K562 (cell line): ENCODE measurements around the gene MED15. TPM values are rescaled to one million over a fixed set of nuclear protein-coding genes. Genes with fewer than 3 reads are reported as not detected.

Experiments
- ESRRB ChIP-seq: fragments of 250-450 bp; sonication (Bioruptor Pico); IDR thresholded peaks from 2 replicates; pipeline ENCODE4 v1.5.0; 2020; ENCODE audit warnings: mild to moderate bottlenecking, moderate library complexity, borderline replicate concordance
- GTF2F1 ChIP-seq: IDR thresholded peaks from 2 replicates; pipeline ENCODE4 v1.6.1; 2011; ENCODE audit warnings: low read depth, low read length, improper control_type of control experiment
- MCM3 ChIP-seq: fragments of 450-650 bp; IDR thresholded peaks from 2 replicates; pipeline ENCODE4 v1.6.1; 2016
- MTA2 ChIP-seq: fragments of 450-650 bp; IDR thresholded peaks from 2 replicates; pipeline ENCODE4 v1.6.1; 2016; ENCODE audit warnings: low read depth
- MYC ChIP-seq, 2 experiments: fragments of 250-450 bp in 1 of 2; sonication (Bioruptor Pico) in 1 of 2; IDR thresholded peaks; 2 replicates each; pipeline versions ENCODE4 v1.5.1 to v1.6.1; 2012 to 2021; ENCODE audit warnings: low read depth in 2 of 2, borderline replicate concordance in 1 of 2, improper control_type of control experiment in 1 of 2, low read length in 1 of 2, mild to moderate bottlenecking in 1 of 2, moderate library complexity in 1 of 2
- PCBP2 ChIP-seq: fragments of 200-400 bp; formaldehyde crosslinking; IDR thresholded peaks from 2 replicates; pipeline ENCODE4 v1.6.1; 2018; ENCODE audit warnings: low read length, low read depth, mild to moderate bottlenecking, moderate library complexity; ENCODE audit not compliant: poor library complexity, severe bottlenecking
- ZBTB1 ChIP-seq: sonication (generic); formaldehyde crosslinking; IDR thresholded peaks from 2 replicates; pipeline ENCODE4 v1.8.1; 2023; ENCODE audit warnings: missing genetic modification reagents, low read depth, mild to moderate bottlenecking, borderline replicate concordance
- ZBTB40 ChIP-seq, 2 experiments: fragments of 450-650 bp in 1 of 2; sonication (generic) in 1 of 2; formaldehyde crosslinking in 1 of 2; IDR thresholded peaks; 2 replicates each; pipeline versions ENCODE4 v1.7.1 to v1.9.0; 2016 to 2022; ENCODE audit warnings: inconsistent platforms in 1 of 2, mild to moderate bottlenecking in 1 of 2, missing genetic modification reagents in 1 of 2
- ZNF444 ChIP-seq: fragments of 250-450 bp; sonication (Bioruptor Pico); IDR thresholded peaks from 2 replicates; pipeline ENCODE4 v1.4.0; 2020; ENCODE audit warnings: mild to moderate bottlenecking, moderate library complexity
- polyA plus RNA-seq, 8 experiments: library from polyadenylated mRNA; depleted of rRNA in 4 of 8; stranded (reverse) in 5 of 8; unstranded in 3 of 8; fragments of >200 nt; fragmentation: Nextera tagmentation in 2 of 8; fragmentation: Illumina TruSeq in 1 of 8; extraction: Ambion mirVana in 2 of 8; extraction: Trizol in 1 of 8; gene quantifications; 2 replicates each; pipeline versions ENCODE4 v1.2.1 to v1.2.3, GENCODE V29; 2011 to 2014; ENCODE audit warnings: inconsistent platforms in 1 of 8, missing spikeins in 1 of 8
- total RNA-seq, 7 experiments: library from RNA; depleted of rRNA in 6 of 7; stranded (reverse); fragments of >200 nt in 6 of 7; fragmentation: Illumina TruSeq in 2 of 7; extraction: Trizol in 2 of 7; gene quantifications; 2 replicates each; pipeline versions ENCODE4 v1.2.1 to v1.2.3, GENCODE V29; 2011 to 2021; ENCODE audit warnings: low replicate concordance in 1 of 7
- TF ChIP-seq, protein P1 (sequence below): fragments of 450-650 bp; formaldehyde crosslinking; IDR thresholded peaks from 2 replicates; pipeline ENCODE4 v1.4.0; 2020; ENCODE audit warnings: mild to moderate bottlenecking, moderate library complexity
- TF ChIP-seq, protein P2 (sequence below): fragments of 250-450 bp; sonication (Bioruptor Pico); IDR thresholded peaks from 2 replicates; pipeline ENCODE4 v1.5.0; 2021
- TF ChIP-seq, protein P3 (sequence below): fragments of 450-650 bp; IDR thresholded peaks from 2 replicates; pipeline ENCODE4 v1.6.1; 2018; ENCODE audit not compliant: partially characterized antibody

MED15 gene
- total and polyA plus RNA-seq, 9 of the 15 experiments (the other 6 are each of a cell fraction or from before 2014, with no cell fraction given): 4.0 to 271 (median 60.1) TPM

DNA sequence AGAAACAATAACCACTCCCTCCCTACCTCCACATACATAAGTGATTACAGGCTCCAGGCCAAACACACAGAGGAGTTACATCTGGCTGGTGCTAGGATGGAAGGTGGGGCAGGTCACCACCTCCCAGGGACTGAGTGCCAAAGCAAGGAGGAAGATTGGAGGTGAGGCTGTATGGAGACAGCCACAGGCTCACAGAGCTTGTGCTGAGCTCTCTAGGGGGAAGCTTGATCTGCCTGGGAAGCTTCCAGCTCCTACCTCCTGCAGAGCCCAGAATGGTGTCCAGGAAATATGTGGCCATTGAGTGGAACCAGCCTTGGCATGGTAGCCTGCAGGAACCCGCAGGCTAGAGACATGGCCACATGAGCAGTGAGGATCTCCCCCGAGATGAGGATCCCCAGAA lies 3.6 kb upstream of the MED15 start (continued):
- TF ChIP-seq ZBTB40 (IDR thresholded peaks at IDR 0.05) (no peak), ZBTB40 (CRISPR knock-in tag; IDR thresholded peaks at IDR 0.05) (no peak), GTF2F1 (no peak), MYC (IDR thresholded peaks at IDR 0.05; ENCODE audit: low read depth, low read length) (no peak), MYC (CRISPR knock-in tag; IDR thresholded peaks at IDR 0.05; ENCODE audit: borderline replicate concordance, low read depth) (no peak), MTA2 (no peak), PCBP2 (no peak), ZBTB1 (CRISPR knock-in tag) (no peak), ZNF444 (CRISPR knock-in tag) (no peak), ESRRB (CRISPR knock-in tag) (no peak), MCM3 (no peak)
- TF ChIP-seq, protein P1, sequence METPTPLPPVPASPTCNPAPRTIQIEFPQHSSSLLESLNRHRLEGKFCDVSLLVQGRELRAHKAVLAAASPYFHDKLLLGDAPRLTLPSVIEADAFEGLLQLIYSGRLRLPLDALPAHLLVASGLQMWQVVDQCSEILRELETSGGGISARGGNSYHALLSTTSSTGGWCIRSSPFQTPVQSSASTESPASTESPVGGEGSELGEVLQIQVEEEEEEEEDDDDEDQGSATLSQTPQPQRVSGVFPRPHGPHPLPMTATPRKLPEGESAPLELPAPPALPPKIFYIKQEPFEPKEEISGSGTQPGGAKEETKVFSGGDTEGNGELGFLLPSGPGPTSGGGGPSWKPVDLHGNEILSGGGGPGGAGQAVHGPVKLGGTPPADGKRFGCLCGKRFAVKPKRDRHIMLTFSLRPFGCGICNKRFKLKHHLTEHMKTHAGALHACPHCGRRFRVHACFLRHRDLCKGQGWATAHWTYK (CRISPR knock-in tag): 0 out of 2 replicates have a peak, but pooled peaks have one; percentile 44
- TF ChIP-seq, protein P2, sequence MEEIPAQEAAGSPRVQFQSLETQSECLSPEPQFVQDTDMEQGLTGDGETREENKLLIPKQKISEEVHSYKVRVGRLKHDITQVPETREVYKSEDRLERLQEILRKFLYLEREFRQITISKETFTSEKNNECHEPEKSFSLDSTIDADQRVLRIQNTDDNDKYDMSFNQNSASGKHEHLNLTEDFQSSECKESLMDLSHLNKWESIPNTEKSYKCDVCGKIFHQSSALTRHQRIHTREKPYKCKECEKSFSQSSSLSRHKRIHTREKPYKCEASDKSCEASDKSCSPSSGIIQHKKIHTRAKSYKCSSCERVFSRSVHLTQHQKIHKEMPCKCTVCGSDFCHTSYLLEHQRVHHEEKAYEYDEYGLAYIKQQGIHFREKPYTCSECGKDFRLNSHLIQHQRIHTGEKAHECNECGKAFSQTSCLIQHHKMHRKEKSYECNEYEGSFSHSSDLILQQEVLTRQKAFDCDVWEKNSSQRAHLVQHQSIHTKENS (CRISPR knock-in tag): no peak
- TF ChIP-seq, protein P3, sequence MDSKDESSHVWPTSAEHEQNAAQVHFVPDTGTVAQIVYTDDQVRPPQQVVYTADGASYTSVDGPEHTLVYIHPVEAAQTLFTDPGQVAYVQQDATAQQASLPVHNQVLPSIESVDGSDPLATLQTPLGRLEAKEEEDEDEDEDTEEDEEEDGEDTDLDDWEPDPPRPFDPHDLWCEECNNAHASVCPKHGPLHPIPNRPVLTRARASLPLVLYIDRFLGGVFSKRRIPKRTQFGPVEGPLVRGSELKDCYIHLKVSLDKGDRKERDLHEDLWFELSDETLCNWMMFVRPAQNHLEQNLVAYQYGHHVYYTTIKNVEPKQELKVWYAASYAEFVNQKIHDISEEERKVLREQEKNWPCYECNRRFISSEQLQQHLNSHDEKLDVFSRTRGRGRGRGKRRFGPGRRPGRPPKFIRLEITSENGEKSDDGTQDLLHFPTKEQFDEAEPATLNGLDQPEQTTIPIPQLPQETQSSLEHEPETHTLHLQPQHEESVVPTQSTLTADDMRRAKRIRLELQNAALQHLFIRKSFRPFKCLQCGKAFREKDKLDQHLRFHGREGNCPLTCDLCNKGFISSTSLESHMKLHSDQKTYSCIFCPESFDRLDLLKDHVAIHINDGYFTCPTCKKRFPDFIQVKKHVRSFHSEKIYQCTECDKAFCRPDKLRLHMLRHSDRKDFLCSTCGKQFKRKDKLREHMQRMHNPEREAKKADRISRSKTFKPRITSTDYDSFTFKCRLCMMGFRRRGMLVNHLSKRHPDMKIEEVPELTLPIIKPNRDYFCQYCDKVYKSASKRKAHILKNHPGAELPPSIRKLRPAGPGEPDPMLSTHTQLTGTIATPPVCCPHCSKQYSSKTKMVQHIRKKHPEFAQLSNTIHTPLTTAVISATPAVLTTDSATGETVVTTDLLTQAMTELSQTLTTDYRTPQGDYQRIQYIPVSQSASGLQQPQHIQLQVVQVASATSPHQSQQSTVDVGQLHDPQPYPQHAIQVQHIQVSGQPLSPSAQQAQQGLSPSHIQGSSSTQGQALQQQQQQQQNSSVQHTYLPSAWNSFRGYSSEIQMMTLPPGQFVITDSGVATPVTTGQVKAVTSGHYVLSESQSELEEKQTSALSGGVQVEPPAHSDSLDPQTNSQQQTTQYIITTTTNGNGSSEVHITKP: no peak
